ENCODE data around the gene TTC6.

- TF ChIP-seq EZH2phosphoT487 (IDR thresholded peaks at IDR 0.05; ENCODE audit: insufficient read depth, low read depth) (no peak), EZH2 (IDR thresholded peaks at IDR 0.05; ENCODE audit: insufficient read depth, poor library complexity, severe bottlenecking) (no peak)
Observed at GRCh38 chr14:37623426-37623951, 28.1 kb downstream of the TTC6 start.
